ENCODE results near the gene TNK2. TPM values are rescaled to one million over a fixed set of nuclear protein-coding genes. Genes with fewer than 3 reads are reported as not detected.

TNK2 gene
- total and polyA plus RNA-seq, 12 donors = 3.4 to 161 (median 24.7) TPM

GRCh38 chr3:195845483-195845882 lies 62.9 kb downstream of the TNK2 start:
- WGBS, 4 donors = 92 to 96% (median 93%) methylated on average over 6 of the region's 6 CpGs
- Histone ChIP-seq H3K27me3 (no peaks in the 10 kb centered on the region), H3K9me3 (replicated peaks in 1 of 3) (no peaks in the 10 kb centered on the region), H3K27ac (no peak overlapping the region), H3K4me1 (replicated peaks in 1 of 2) (peaks cover 4 to 11% of the 10 kb centered on the region in 2 donors), H3K36me3 (replicated peaks in 1 of 2) (no peaks in the 10 kb centered on the region), H3K4me3 (no peak overlapping the region)
- intact Hi-C loops (cut with DNase I) = no loop called here
- DNase-seq = no peak
- TF ChIP-seq CTCF (IDR thresholded peaks at IDR 0.05) (no peak), POLR2A (IDR thresholded peaks at IDR 0.05) (no peak)

GRCh38 chr3:195844671-195845218 lies 63.6 kb downstream of the TNK2 start:
- Histone ChIP-seq H3K36me3 (replicated peaks in 1 of 2) (no peaks in the 10 kb centered on the region), H3K4me1 (replicated peaks in 1 of 2) (peaks cover 4 to 11% of the 10 kb centered on the region in 2 donors), H3K27me3 (no peaks in the 10 kb centered on the region), H3K4me3 (no peak overlapping the region), H3K9me3 (replicated peaks in 1 of 3) (no peaks in the 10 kb centered on the region), H3K27ac (no peak overlapping the region)
- TF ChIP-seq CTCF (IDR thresholded peaks at IDR 0.05) (no peak), POLR2A (IDR thresholded peaks at IDR 0.05) (no peak)
- intact Hi-C loops (cut with DNase I) = no loop called here
- 90 to 95% (median 91%) methylated on average over 7 of the region's 7 CpGs for WGBS, 4 donors
- DNase-seq = no peak

- 70 to 75% (median 70%) methylated on average over 9 to 19 of the region's 19 CpGs for WGBS, 4 donors
- intact Hi-C loops (cut with DNase I) = no loop called here
Measured at GRCh38 chr3:195839260-195840010, 68.9 kb downstream of the TNK2 start.

GRCh38 chr3:195838714-195839113 lies 69.6 kb downstream of the TNK2 start:
- Histone ChIP-seq H3K27ac (no peak overlapping the region), H3K27me3 (no peaks in the 10 kb centered on the region), H3K4me1 (replicated peaks in 1 of 2) (no peaks in the 10 kb centered on the region), H3K9me3 (replicated peaks in 1 of 3) (no peaks in the 10 kb centered on the region), H3K36me3 (replicated peaks in 1 of 2) (no peaks in the 10 kb centered on the region), H3K4me3 (no peak overlapping the region)
- TF ChIP-seq CTCF (IDR thresholded peaks at IDR 0.05) = no peak
- no peak for TF ChIP-seq POLR2A (IDR thresholded peaks at IDR 0.05)
- 78 to 84% (median 81%) methylated on average over 5 of the region's 5 CpGs for WGBS, 4 donors
- DNase-seq = no peak
- intact Hi-C loops (cut with DNase I) = no loop called here

More at GRCh38 chr3:195839260-195840010, 68.9 kb downstream of the TNK2 start:
- Histone ChIP-seq H3K27ac (no peak overlapping the region), H3K27me3 (no peaks in the 10 kb centered on the region), H3K4me3 (no peak overlapping the region), H3K36me3 (replicated peaks in 1 of 2) (no peaks in the 10 kb centered on the region), H3K9me3 (replicated peaks in 1 of 3) (no peaks in the 10 kb centered on the region), H3K4me1 (replicated peaks in 1 of 2) (no peaks in the 10 kb centered on the region)
- TF ChIP-seq CTCF (IDR thresholded peaks at IDR 0.05) = no peak
- TF ChIP-seq POLR2A (IDR thresholded peaks at IDR 0.05) = no peak
- DNase-seq = peak in 1 of 7 donors; percentile 60

All from adrenal gland (tissue), 12 donors.